ENCODE measurements around the gene PERM1. TPM values are rescaled to one million over a fixed set of nuclear protein-coding genes. Genes with fewer than 3 reads are reported as not detected.

The PERM1 gene
- total RNA-seq, 1 donor from 2014 or later = not detected

DNA sequence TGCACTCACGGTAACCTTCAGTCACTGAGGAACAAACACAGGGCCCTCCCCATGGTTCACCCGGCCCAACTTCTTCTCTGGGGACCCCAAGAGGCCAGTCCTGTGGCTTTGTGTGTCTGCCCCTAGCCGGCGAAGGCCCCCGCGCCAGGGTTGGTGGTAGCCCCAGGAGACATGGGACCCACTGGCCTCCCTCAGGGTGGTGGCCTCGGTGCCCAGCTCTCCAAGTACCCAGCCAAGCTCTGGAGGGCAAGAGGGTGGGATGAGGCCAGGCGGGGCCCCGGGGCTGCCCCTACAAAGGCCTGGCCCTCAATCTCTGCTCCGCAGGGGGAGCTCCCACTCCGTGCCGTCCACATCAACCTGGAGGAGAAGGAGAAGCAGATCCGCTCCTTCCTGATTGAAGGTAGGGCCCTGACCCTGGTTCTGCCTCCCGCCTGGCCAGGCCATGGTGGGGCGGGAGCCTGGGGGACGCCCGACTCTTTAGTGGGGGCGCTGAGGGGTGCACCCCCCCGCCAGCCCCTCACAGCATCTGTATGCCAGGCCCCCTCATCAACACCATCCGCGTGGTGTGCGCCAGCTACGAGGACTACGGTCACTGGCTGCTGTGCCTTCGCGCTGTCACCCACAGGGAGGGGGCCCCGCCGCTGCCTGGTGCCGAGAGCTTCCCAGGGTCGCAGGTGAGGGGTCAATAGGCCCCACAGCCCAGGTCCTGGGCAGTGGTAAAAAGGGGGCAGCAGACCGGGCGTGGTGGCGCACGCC lies 10.0 kb downstream of the PERM1 start:
- ATAC-seq (ENCODE audit: low read depth) = no peak
- Mint-ChIP-seq H3K9me3 (no peaks in the 10 kb centered on the region), H3K27me3 (peaks cover 24% of the 10 kb centered on the region), H3K4me3 (no peak overlapping the region), H3K27ac (no peak overlapping the region), H3K36me3 (ENCODE audit: low read depth) (no peaks in the 10 kb centered on the region), H3K4me1 (peaks cover 5% of the 10 kb centered on the region)
- intact Hi-C loops (cut with micrococcal nuclease) = no loop called here
- TF ChIP-seq, protein P1, sequence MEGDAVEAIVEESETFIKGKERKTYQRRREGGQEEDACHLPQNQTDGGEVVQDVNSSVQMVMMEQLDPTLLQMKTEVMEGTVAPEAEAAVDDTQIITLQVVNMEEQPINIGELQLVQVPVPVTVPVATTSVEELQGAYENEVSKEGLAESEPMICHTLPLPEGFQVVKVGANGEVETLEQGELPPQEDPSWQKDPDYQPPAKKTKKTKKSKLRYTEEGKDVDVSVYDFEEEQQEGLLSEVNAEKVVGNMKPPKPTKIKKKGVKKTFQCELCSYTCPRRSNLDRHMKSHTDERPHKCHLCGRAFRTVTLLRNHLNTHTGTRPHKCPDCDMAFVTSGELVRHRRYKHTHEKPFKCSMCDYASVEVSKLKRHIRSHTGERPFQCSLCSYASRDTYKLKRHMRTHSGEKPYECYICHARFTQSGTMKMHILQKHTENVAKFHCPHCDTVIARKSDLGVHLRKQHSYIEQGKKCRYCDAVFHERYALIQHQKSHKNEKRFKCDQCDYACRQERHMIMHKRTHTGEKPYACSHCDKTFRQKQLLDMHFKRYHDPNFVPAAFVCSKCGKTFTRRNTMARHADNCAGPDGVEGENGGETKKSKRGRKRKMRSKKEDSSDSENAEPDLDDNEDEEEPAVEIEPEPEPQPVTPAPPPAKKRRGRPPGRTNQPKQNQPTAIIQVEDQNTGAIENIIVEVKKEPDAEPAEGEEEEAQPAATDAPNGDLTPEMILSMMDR (IDR thresholded peaks at IDR 0.05) = no peak
- no peak for DNase-seq
- POLR2A ChIA-PET = no interaction called here
- CTCF ChIA-PET = interaction anchor here (0.6 kb wide), 1 partner anchor 31 kb away, joined by 4 read pairs; no protein-coding TSS in a partner anchor

DNA sequence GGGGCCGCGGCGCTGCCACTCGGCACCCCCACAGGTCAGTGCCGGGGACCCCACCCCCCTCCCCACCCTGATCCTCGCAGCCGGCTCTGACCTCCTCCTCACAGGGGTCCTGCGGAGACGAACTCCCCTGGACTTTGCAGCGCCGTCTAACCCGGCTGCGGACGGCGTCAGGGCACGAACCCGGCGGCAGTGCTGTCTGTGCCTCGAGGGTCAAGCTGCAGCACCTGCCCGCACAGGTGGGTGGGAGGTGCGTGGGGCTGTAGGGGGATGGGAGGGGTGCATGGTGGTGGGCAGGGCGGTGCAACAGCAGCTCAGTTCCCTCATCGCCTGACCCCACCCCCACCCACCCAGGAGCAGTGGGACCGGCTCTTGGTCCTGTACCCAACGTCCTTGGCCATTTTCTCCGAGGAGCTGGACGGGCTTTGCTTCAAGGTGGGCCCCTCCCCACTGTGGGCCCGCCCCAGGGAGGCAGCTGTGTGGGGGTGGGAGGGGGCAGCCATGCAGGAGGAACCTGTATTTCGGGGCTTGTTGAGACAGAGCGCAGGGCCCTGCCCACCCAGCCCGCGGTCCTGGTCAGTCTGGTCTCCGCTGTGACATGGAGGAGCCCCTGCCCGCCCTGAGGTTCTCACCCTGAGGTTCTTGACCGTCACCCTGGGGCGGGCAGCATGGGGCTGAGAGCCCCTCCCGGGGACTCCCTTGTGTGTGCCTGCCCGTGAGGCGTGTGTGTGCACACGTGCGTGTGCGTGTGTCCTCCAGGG lies 10.7 kb downstream of the PERM1 start:
- H3K27ac Mint-ChIP-seq = no peak overlapping the region
- CTCF ChIA-PET = no interaction called here
- peaks cover 24% of the 10 kb centered on the region for H3K27me3 Mint-ChIP-seq

DNA sequence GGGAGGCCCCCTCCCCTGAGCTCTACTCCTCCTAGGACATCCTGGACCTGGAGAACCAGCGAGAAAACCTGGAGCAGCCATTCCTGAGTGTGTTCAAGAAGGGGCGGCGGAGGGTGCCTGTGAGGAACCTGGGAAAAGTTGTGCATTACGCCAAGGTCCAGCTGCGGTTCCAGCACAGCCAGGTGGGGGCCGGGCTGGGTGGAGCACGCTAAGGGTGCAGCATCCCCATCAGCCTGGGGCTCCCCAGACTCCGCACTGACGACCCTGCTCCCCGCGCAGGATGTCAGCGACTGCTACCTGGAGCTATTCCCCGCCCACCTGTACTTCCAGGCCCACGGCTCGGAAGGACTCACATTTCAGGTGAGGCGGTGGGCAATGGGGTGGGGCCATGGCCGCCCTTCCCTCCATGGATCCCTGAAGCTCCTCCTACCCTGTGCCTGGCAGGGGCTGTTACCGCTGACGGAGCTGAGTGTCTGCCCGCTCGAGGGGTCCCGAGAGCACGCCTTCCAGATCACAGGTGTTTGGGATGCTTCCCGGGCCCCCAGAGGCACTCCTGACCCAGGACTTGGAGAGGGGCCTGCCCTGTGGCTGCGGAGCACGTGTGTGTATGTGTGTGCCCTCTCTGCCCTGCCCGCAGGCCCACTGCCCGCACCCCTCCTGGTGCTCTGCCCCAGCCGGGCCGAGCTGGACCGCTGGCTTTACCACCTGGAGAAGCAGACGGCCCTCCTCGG lies 11.5 kb downstream of the PERM1 start:
- Mint-ChIP-seq H3K36me3 (ENCODE audit: low read depth) (no peaks in the 10 kb centered on the region), H3K9me3 (no peaks in the 10 kb centered on the region), H3K4me1 (peaks cover 6% of the 10 kb centered on the region), H3K4me3 (no peak overlapping the region), H3K27ac (no peak overlapping the region), H3K27me3 (peaks cover 19% of the 10 kb centered on the region)
- no peak for ATAC-seq (ENCODE audit: low read depth)
- ChIA-PET CTCF (no interaction called here), POLR2A (no interaction called here)
- intact Hi-C loops (cut with micrococcal nuclease) = no loop called here
- TF ChIP-seq, protein P1 (IDR thresholded peaks at IDR 0.05) = no peak
- no peak for DNase-seq

More for the DNA sequence above, 10.7 kb downstream of the PERM1 start:
- no peak for DNase-seq
- TF ChIP-seq, protein P1 (IDR thresholded peaks at IDR 0.05) = no peak
- H3K9me3 Mint-ChIP-seq = no peaks in the 10 kb centered on the region
- POLR2A ChIA-PET = no interaction called here
- no peak overlapping the region for H3K4me3 Mint-ChIP-seq
- no peak for ATAC-seq (ENCODE audit: low read depth)
- peaks cover 8% of the 10 kb centered on the region for H3K4me1 Mint-ChIP-seq
- no peaks in the 10 kb centered on the region for H3K36me3 Mint-ChIP-seq (ENCODE audit: low read depth)
- intact Hi-C loops (cut with micrococcal nuclease) = no loop called here

DNA sequence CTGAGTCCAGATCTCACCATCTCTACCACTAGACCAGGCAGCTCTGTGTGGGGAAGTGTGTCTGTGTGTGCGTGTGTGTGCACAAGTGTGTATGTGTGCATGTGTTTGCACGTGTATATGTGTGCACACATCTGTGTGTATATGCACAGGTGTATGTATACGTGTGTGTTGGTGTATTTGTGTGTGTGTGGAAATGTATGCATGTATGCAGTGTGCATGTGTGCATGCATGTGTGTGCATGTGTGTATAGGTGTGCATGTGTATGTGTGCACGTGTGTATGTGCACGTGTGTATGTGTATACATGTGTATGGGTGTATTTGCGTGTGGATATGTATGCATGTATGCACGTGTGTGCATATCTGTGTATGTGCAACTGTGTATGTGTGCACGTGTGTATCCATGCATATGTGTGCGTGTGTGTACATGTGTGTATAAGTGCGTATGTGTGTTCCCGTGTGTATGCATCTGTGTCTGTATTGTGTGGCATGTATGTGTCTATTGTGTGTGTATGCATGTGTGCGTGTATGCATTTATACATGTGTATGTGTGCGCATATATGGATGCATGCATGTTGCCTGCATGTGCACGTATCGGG lies 12.5 kb downstream of the PERM1 start:
- CTCF ChIA-PET = no interaction called here
- no peak overlapping the region for H3K27ac Mint-ChIP-seq

More for the DNA sequence above, 12.5 kb downstream of the PERM1 start:
- POLR2A ChIA-PET = no interaction called here
- TF ChIP-seq, protein P1 (IDR thresholded peaks at IDR 0.05) = no peak
- ATAC-seq (ENCODE audit: low read depth) (no peak), DNase-seq (no peak)
- Mint-ChIP-seq H3K4me3 (no peak overlapping the region), H3K4me1 (peaks cover 6% of the 10 kb centered on the region), H3K9me3 (no peaks in the 10 kb centered on the region), H3K36me3 (ENCODE audit: low read depth) (no peaks in the 10 kb centered on the region), H3K27me3 (peaks cover 14% of the 10 kb centered on the region)
- intact Hi-C loops (cut with micrococcal nuclease) = loop anchor here (5.0 kb wide), 1 partner anchor 47 kb away; the partner anchor contains the start of gene SAMD11
